Stimulated activated naive CD4-positive, alpha-beta T cell (primary cell): ENCODE data around the gene TOR4A.

Experiments used
- DNase-seq, 6 experiments: peaks; one replicate each; lab custom pipeline; 2025; lab: John Stamatoyannopoulos, UW

Gene TOR4A

DNA sequence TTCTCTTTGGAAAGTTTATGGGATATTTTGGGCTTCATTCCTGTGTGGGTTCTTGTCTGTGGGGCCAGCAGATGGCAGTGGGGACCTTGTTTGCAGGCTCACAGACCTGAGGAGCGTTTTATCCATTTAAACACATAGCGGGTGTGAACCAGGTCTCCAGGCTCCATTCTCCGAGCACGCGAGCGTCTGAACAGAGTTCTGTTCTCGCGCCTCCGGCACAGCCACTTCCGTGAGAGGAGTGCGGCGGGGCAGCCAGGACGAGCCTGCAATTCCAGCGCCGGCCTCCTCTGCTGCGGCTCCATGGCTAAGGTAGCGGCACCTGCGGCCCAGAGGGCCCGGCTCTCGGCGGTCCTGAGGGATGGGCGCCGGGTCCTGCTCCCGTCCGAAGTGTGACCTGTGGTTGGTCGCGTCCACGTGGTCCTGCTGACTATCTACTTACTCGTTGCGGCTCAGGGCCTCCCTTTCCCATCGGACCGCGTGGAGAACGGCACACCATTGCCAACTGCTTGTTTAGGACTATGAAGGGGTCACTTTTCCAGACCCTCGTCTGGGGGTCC, 17.2 kb downstream of the TOR4A start:
- DNase-seq: peak in 2 of 6 experiments; percentile 30 to 31

DNA sequence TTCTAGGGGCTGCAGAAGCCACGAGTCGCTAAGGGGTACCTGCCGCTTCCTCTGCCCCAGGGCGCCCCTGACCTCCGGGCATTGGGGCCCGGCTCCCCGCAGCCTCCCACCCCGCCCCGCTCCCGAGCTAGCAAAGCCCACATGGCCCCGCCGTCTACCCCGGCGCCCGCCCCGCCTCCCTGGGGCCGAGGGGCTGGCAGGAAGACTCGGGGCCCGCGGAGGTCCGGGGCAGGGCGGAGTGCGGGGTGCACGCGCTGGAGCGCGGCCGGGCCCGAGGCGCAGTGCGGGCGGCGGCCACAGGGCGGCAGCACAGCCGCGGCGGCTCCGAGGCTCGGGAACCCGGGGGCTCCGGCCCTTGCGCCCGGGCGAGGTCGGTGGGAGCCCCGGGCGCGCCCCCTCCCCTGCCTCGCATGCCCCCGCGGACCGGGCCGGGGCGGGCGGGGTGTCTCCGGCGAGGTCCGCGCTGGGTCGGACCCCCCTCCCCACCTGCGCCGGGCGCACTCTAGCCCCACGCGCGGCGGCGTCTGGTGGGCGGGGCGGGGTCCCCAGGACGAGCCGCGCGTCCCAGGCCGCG, 17.8 kb downstream of the TOR4A start:
- DNase-seq: peak in 3 of 6 experiments; percentile 45 to 53 (median 50)

DNA sequence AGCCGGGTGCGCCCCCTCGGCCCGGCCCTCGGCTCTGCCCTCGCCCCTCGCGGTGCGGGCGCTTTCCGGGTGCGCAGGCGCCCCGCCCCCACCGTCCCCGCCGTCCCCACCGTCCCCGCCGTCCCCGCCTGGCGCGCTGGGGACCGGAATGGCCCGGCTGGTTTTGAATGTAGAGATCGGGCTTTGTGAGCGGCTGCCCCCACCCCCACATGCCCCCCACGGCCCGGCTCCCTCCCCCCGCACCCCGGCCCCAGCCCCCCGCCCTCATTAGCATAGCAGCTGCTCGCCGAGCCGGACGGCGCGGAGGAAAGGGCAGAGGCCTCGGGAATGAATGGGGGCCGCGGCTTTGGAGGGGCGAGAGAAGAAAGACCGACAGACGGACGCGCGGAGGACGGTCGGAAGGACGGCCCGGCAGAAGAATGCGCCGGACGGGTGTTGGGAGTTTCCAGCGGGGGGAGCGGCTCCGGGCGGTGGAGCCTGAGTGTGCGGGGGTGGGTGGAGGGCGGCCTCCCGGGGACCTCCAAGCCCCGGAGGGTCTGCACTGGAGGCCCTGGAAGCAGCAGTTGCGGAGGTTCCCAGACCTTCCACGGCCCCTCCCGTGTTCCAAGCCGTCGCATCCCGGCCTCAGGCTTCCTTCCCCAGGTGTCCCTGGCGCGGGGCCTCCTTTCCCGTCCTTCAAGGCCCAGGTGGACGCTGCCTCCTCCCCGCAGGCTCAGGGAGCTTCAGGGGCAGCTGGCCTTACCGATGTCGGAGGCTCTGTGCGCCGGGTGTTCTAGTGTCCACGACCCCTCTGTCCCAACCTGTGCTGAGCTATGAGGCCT, 18.5 kb downstream of the TOR4A start:
- DNase-seq: no peak

- no peak for DNase-seq
Observed at GRCh38 chr9:137296670-137297664, 19.4 kb downstream of the TOR4A start.

- DNase-seq: no peak
Observed at GRCh38 chr9:137297966-137298365, 20.4 kb downstream of the TOR4A start.

DNA sequence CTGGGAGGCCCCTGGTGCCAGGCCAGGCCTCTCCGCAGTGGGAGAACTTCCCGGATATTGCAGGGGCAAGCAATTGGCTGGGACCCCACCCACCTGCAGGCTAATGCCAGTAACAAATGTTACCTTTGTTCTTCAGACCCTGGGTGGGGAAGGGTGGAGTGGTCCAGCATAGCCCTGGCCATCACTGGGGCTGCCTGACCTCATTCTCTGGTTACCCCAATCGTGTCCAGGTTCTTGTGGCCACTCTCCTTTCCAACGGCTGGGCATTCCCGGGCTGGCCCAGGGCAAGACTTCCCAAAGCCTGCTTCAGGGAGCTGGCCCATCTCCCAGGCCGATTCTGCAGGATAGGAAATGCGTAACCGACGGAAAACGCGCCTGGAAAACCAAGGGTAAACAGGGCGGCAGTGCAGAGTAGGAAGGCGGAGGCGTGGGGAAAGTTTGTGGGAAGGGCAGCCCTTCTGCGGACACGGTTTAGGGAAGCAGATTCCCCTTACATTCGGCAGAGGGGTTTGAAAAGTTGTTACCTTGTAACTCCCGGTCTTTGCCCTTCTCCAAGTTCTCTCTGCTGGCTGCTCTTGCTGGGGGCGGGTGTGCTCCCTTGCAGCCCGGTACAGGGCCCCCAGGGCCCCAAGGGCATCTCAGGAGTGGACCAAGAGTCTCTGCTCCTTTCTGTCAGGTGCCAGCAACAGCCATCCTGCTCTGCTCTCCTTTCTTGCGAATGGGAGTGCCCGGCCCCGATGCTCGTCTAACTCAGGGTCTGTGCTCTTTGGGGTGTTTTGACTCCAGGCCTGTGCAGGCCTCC, 21.1 kb downstream of the TOR4A start:
- no peak for DNase-seq

GRCh38 chr9:137299203-137299565, 21.7 kb downstream of the TOR4A start:
- DNase-seq: no peak

- DNase-seq: no peak
Observed at GRCh38 chr9:137299938-137300337, 22.4 kb downstream of the TOR4A start.

- no peak for DNase-seq
Observed at GRCh38 chr9:137300567-137301080, 23.1 kb downstream of the TOR4A start.

GRCh38 chr9:137301081-137301947, 23.8 kb downstream of the TOR4A start:
- DNase-seq: peak in 1 of 6 experiments; percentile 23

GRCh38 chr9:137302118-137302448, 24.6 kb downstream of the TOR4A start, which contains the start of gene NRARP:
NRARP (minus strand) TSS chr9:137302271; CDS start chr9:137301928, 343 bp downstream.
- DNase-seq: peak; percentile 82 to 93 (median 91)

- no peak for DNase-seq
Observed at GRCh38 chr9:137302449-137303150, 25.1 kb downstream of the TOR4A start.

GRCh38 chr9:137303151-137303892, 25.8 kb downstream of the TOR4A start:
- no peak for DNase-seq

DNA sequence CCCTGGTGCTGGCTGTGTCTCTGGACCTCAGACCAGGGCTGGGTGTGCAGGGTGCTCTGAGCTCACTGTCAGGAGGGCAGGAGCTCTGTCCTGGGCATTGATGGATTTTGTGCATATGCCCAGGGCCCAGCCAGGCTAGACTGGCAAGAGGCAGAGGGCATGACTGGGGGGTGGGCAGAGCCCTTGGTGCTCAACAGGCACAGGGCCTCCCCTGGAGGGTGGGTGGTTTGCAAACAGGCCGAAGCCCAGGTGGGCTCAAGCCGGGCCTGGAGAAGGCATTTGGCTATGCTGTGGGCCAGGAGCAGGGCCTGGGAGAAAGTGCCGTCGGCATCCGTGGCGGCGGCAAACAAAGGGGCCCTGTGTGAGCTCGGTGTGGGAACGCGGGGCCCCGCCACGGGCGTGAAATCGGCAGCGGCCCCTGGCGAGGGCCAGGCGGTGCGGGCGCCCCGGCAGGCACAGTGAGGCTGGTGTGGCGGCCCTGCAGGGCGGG, 26.4 kb downstream of the TOR4A start:
- no peak for DNase-seq

GRCh38 chr9:137304383-137305059, 27.0 kb downstream of the TOR4A start:
- DNase-seq: no peak

GRCh38 chr9:137305060-137305797, 27.7 kb downstream of the TOR4A start:
- DNase-seq: peak in 5 of 6 experiments; percentile 13 to 38 (median 35)

DNA sequence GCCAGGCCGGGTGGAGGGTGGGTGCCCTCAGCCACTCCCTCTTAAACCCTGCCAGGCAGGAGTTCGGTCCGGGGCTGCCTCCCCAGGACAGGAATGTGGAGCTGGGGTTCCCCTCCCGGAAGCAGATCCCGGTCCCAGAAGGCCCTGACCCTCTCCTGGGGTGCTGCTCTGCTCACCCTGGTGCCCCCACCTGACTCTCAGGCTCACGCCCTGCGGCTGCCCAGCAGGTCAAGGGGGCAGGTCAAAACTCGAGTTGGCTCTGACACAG, 28.2 kb downstream of the TOR4A start:
- DNase-seq: no peak
